HG03045 (cell line): ENCODE results near the gene GUCY1A2.

Experiments
- ATAC-seq: cut with Tn5 transposase; IDR thresholded peaks from one replicate; pipeline ENCODE4 v1.9.1; 2021; ENCODE audit warnings: mild to moderate bottlenecking, moderate library complexity; ENCODE audit not compliant: unreplicated experiment

GUCY1A2 gene

GRCh38 chr11:106761745-106762144 is 256.5 kb downstream of the GUCY1A2 start:
- ATAC-seq, result no peak

- ATAC-seq, result no peak
Observed at GRCh38 chr11:106761240-106761639, 257.0 kb downstream of the GUCY1A2 start.

DNA sequence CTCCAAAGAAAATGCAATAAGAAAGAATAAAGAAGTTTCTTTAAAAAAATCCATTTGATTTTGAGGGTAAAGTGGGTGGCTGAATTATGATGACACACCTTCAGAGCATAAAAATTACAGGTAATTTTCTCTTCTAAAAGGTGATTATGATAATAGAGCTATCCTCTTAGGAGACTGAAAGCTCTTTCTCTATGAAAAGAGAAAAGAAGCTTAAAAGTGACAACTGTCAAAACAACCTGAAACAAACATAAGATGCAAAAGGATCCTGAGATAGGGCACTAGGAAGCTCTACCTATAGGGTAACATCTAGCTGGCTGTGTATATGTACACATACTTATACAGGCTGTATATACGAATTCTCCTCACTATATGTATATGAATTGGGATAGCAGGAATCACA is 270.2 kb downstream of the GUCY1A2 start:
- no peak for ATAC-seq

DNA sequence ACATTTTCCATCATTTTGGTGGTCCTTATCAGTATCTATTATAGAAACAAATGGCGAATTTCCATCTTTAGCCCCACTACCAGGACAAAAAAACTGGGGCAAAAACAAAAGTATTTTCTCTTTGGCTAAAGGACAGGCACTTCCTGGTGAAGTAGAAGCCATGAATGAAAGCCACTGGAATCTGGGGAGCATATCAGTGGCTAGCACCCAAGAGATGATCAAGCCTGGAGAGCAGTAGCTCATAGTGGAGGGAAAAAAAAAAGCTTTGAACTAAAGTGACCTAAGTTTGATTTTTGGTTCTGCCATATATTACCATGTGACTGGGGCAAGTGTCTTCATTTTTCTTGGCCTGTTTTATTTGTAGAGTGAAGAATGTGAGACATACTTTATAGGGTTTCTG is 272.3 kb downstream of the GUCY1A2 start:
- ATAC-seq, result no peak

GRCh38 chr11:106733635-106734034 is 284.6 kb downstream of the GUCY1A2 start:
- ATAC-seq, result no peak

DNA sequence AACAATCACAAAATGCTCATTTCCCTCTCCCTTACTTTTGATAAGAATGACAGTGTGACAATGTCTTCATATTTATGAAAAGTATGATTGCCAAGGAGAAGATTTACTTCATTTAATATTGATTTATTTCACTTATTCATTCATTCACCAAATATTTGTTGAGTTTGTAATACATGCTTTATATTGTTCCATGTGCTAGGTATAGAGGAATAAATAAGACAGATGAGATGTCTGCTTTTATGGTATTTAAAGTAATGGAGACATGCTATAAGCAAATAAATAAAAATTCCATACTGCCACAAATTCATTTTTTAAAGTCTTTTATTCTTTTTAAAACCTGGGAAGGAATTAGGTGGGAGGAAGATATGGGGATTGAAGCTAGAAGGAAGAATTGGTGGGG is 289.4 kb downstream of the GUCY1A2 start:
- ATAC-seq, result no peak

DNA sequence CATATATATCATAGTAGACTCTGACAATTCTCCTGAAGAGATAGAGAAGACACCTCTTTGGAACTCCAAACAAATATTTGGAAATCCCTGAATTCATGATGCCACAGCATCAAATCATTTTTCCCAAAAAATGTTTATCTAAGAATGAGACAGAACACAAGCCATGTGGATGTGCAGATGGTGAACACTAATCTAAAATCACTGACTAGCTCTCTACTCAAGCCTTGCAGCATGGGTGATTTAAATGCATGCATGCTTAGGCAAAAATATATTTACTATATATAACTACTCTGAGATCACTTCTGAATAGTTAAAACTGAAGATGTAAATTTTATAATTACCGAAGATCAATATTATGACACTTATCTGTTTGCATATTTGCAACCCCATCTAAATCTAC is 289.9 kb downstream of the GUCY1A2 start:
- no peak for ATAC-seq

DNA sequence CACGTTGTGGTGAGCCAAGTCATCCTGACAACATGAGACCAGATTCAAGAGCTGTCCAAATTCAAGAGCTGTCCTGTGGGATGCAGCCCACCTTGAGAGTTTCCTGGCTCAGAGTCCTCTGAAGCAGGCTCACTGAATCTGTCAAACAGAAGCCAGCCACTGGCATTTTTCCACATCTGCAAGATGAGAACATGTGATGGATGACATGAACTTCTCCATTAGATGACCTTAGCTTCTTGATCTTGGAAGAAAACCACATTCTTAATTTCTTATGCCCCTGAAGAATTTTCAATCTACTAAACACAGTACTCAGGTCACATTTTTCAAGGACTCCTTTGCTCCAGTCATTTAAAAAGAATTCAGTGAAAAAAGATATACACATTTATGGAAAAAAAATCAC is 291.0 kb downstream of the GUCY1A2 start:
- no peak for ATAC-seq

- ATAC-seq, result no peak
Observed at GRCh38 chr11:106724293-106724892, 293.9 kb downstream of the GUCY1A2 start.

- no peak for ATAC-seq
Observed at GRCh38 chr11:106723071-106723470, 295.2 kb downstream of the GUCY1A2 start.

DNA sequence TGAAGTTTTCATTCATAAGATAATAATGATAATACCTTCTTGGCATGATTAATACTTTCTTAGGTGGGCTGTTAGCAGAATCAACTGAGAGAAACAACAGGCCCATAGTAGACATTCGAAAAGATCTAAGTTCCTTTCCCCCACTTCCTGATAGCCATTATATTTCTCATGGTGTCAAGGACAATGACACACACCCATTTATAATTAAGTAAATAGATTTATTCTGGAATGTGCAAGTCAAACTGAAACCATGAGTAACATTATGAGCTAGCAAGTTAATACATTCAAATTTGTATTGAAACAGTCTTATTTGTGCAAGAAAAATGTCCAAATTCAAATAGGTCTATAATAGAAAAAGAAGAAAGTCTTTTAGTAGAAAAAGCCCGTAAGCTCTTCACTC is 301.1 kb downstream of the GUCY1A2 start:
- no peak for ATAC-seq

DNA sequence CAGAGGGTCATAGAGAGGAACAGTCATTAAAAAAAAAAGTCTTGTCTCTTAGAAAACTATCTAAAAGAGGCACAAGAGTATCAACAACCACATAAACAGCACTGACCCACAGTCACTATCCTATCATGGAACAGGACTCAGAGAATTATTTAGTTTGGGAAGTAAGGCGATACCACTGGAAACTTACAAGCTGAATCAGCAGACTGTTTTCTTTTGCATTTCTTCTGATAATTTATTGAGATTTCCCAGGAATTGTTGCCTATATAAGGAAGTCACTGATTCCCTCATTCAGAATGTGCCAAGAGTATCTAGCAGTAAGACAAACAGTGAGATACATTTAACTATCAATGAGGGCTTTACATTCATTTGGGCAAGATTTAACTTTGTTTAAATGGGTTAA is 304.1 kb downstream of the GUCY1A2 start:
- ATAC-seq, result no peak

DNA sequence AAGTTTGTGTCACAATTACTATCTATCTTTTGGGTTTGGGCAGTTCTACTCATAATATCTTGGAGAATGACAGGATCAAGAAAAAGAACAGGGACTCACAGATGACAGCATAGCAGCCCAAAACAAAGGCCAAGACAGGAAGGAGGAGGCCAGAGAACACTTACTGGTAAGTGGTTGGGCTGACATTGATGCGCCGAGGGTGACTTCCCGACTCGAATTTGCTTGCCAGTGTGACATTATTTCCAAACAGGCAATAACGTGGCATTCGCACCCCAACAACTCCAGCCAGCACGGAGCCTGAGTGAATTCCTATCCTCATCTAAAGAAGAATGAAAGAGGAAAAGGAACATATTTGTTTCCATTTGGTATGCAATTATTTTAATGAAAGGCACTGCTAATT is 309.9 kb downstream of the GUCY1A2 start:
- ATAC-seq, result no peak

DNA sequence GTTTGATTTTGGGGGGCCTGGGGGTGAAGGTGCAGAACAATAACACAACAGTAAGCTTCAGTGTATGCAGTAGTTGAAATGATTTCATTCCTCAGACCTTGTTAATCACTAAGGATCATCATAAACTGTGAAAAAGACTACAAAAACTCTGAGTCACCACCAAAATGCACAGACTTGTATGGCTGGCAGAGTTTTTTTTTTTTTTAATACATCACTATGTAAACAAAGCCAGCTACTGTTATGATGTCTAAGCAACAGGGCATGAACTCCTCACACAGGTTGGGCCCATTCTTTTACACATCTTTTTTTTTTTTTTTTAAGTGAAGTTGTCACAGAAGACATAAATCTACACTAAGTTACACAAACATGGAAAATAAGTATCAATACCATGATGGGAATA is 311.9 kb downstream of the GUCY1A2 start:
- no peak for ATAC-seq

DNA sequence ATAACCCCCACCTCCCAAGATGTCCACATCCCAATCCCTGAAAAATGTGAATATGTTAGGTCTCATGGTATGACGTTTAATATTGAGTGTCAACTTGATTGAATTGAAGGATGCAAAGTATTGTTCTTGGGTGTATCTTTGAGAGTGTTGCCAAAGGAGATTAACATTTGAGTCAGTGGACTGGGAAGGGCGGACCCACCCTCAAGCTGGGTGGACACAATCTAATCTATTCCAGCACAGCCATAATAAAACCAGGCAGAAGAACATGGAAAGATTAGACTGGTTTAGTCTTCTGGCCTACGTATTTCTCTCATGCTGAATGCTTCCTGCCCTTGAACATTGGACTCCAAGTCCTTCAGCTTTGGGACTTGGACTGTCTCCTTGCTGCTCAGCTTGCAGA is 315.5 kb downstream of the GUCY1A2 start:
- no peak for ATAC-seq

GRCh38 chr11:106697058-106697457 is 321.2 kb downstream of the GUCY1A2 start:
- no peak for ATAC-seq

GRCh38 chr11:106695506-106695905 is 322.8 kb downstream of the GUCY1A2 start:
- no peak for ATAC-seq

DNA sequence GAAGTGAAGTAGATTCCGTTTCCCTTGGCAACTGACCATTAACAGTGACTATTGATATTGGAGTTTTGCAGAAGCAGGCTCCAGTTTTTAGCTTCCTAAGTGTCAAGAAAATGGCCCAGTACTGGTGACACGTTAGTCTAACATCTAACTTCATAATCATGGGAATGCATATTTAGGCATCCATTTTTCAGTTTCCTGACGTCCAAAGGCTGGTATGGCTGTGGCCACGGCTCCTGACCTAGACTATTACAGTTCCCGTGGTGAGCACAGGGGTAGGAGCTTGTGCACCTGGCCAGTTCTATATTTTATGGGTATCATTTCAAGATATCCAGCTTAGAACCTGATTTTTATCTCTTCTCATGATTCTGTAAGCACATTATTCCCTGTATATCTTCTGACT is 323.8 kb downstream of the GUCY1A2 start:
- ATAC-seq, result no peak

GRCh38 chr11:106691807-106692365 is 326.4 kb downstream of the GUCY1A2 start:
- no peak for ATAC-seq

DNA sequence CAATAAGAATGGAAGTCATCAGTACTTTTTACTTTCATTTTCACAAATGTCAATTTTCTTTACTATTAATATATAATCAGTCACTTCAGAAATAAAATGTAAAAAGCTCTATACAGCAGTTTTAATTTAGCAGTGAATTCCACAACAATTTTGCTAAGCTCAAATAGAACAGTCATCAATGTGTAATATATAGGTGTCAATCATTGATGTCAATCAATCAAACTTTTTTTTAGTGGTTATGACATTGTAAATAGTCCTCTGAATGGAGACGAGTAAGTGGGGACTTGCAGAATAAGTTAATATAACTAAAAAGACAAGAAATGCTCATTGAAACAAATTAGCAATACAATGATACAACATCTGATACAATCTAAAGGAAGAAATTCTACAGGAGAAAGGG is 327.4 kb downstream of the GUCY1A2 start:
- no peak for ATAC-seq

- ATAC-seq, result no peak
Observed at GRCh38 chr11:106684944-106685343, 333.3 kb downstream of the GUCY1A2 start.

DNA sequence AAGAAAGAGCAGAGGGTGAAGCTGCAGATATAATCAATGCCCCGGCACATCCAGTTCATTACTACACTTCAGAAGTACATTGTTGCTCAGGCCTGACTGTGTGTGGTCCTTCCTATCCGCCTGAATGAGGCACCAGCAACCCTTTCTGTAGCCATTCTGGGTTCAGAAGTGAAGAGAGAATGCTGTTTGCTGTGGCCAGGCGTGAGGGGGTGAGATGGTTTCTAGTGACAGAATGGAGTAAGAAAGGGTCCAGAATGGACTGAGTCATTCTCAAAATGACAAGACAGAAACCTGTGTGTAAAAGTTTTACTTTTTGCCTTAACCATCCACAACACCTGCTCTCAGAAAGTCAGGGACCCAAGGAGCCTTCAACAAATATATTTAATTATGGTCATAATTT is 334.8 kb downstream of the GUCY1A2 start:
- ATAC-seq, result peak; percentile 50

DNA sequence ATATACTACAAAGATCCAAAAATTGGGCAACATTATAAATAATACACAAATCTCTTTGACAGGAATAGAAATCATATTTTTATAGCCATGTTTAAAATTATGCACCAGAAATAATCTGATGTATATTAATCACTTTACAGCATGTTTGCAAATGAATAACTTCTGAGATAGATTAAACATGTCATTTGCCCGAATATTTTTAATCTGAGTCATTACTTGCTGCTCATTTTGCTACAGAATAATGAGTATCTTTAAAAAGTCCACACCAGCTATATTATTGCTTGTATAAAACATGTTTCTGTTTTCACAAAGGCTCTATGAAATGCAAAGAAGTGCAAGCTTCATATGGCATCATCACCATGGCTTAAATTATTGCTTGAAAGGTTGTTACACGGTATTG is 336.8 kb downstream of the GUCY1A2 start:
- ATAC-seq, result no peak
